ENCODE results near the gene OR2T10.
"Not testable (repeated sequence)": the region's sequence is repeated elsewhere in the genome, so short reads cannot be mapped to it uniquely, and the experiment has no call there.

The OR2T10 gene

GRCh38 chr1:248597589-248597988 lies at the start of gene OR2T10:
OR2T10 (minus strand) TSS chr1:248597700; CDS start chr1:248593768, 3,932 bp downstream.
- no peak for DNase-seq

- not testable (repeated sequence) for DNase-seq
Measured at GRCh38 chr1:248645178-248645577, 47.7 kb upstream of the OR2T10 start, which contains the start of gene OR2T35. OR2T35 (minus strand) TSS chr1:248645278; CDS start chr1:248639258, 6,020 bp downstream.

- not testable (repeated sequence) for DNase-seq
Measured at GRCh38 chr1:248642971-248643651, 45.6 kb upstream of the OR2T10 start.

- DNase-seq, result not testable (repeated sequence)
Measured at GRCh38 chr1:248641583-248641982, 44.1 kb upstream of the OR2T10 start.

- DNase-seq, result not testable (repeated sequence)
Measured at GRCh38 chr1:248640906-248641305, 43.4 kb upstream of the OR2T10 start.

GRCh38 chr1:248639652-248640051 lies 42.2 kb upstream of the OR2T10 start:
- not testable (repeated sequence) for DNase-seq

- not testable (repeated sequence) for DNase-seq
Measured at GRCh38 chr1:248636612-248637011, 39.1 kb upstream of the OR2T10 start.

GRCh38 chr1:248634991-248635390 lies 37.5 kb upstream of the OR2T10 start, which contains the start of gene OR2T11:
OR2T11 (minus strand) TSS chr1:248635091; CDS start chr1:248627128, 7,963 bp downstream.
- not testable (repeated sequence) for DNase-seq

GRCh38 chr1:248631354-248632008 lies 34.0 kb upstream of the OR2T10 start:
- no peak for DNase-seq

- DNase-seq, result no peak
Measured at GRCh38 chr1:248630551-248630950, 33.1 kb upstream of the OR2T10 start.

GRCh38 chr1:248627971-248628844 lies 30.7 kb upstream of the OR2T10 start:
- DNase-seq, result no peak

GRCh38 chr1:248625971-248626370 lies 28.5 kb upstream of the OR2T10 start:
- no peak for DNase-seq

- no peak for DNase-seq
Measured at GRCh38 chr1:248625166-248625565, 27.7 kb upstream of the OR2T10 start.

GRCh38 chr1:248622570-248623001 lies 25.1 kb upstream of the OR2T10 start:
- peak; percentile 34 for DNase-seq

GRCh38 chr1:248621770-248622169 lies 24.3 kb upstream of the OR2T10 start:
- no peak for DNase-seq

GRCh38 chr1:248618878-248619277 lies 21.4 kb upstream of the OR2T10 start:
- DNase-seq, result peak; percentile 29

GRCh38 chr1:248618119-248618518 lies 20.6 kb upstream of the OR2T10 start:
- no peak for DNase-seq

GRCh38 chr1:248613742-248614141 lies 16.2 kb upstream of the OR2T10 start:
- DNase-seq, result no peak

GRCh38 chr1:248611883-248612414 lies 14.4 kb upstream of the OR2T10 start:
- no peak for DNase-seq

- no peak for DNase-seq
Measured at GRCh38 chr1:248610301-248610700, 12.8 kb upstream of the OR2T10 start.

- no peak for DNase-seq
Measured at GRCh38 chr1:248599396-248599795, 1.9 kb upstream of the OR2T10 start.

- no peak for DNase-seq
Measured at GRCh38 chr1:248596615-248597014, 885 bp downstream of the OR2T10 start.

- DNase-seq, result no peak
Measured at GRCh38 chr1:248593226-248593625, 4.3 kb downstream of the OR2T10 start.
